SU-DHL-6 (cell line): Measurements from ENCODE around the gene KIF5C.

Experiments used
- H2AFZ ChIP-seq: fragments of 200-600 bp; sonication (generic); 2 replicates; pipeline ENCODE4 v1.6.1; 2014; ENCODE audit warnings: low read depth, mild to moderate bottlenecking, moderate library complexity, mixed read lengths, antibody characterized with exemption, low read length; ENCODE audit not compliant: severe bottlenecking
- H3F3A ChIP-seq: fragments of 200-600 bp; shearing (Covaris generic); 2 replicates; pipeline ENCODE4 v1.6.0; 2016; ENCODE audit warnings: antibody characterized with exemption, mild to moderate bottlenecking; ENCODE audit not compliant: insufficient read depth
- H3K27ac ChIP-seq: fragments of 200-600 bp; sonication (generic); 2 replicates; pipeline ENCODE4 v1.5.1; 2016; ENCODE audit warnings: low read depth, mild to moderate bottlenecking, low read length, moderate library complexity, mixed read lengths
- H3K27me3 ChIP-seq: fragments of 200-600 bp; sonication (generic), shearing (Covaris generic); 2 replicates; pipeline ENCODE4 v1.6.0; 2014; ENCODE audit warnings: mild to moderate bottlenecking, low read length
- H3K36me3 ChIP-seq: fragments of 200-600 bp; sonication (generic); 2 replicates; pipeline ENCODE4 v1.6.1; 2014; ENCODE audit warnings: mild to moderate bottlenecking, low read length, mixed read lengths
- H3K4me2 ChIP-seq: fragments of 300-600, 200-600 bp; shearing (Covaris generic), sonication (generic); 2 replicates; pipeline ENCODE4 v1.6.0; 2014; ENCODE audit warnings: low read length, low read depth, mild to moderate bottlenecking; ENCODE audit not compliant: poor library complexity, severe bottlenecking
- H3K4me3 ChIP-seq: fragments of 200-600 bp; sonication (generic); 2 replicates; pipeline ENCODE4 v1.5.1; 2014; ENCODE audit warnings: antibody characterized with exemption, low read length, mild to moderate bottlenecking, mixed read lengths; ENCODE audit not compliant: insufficient read depth, poor library complexity, severe bottlenecking
- H3K79me2 ChIP-seq: fragments of 200-600 bp; sonication (generic); 2 replicates; pipeline ENCODE4 v1.6.1; 2014; ENCODE audit warnings: mild to moderate bottlenecking, low read length, moderate library complexity; ENCODE audit not compliant: insufficient read depth
- H3K9ac ChIP-seq: fragments of 200-600 bp; sonication (generic); 2 replicates; pipeline ENCODE4 v1.7.0; 2014; ENCODE audit warnings: mild to moderate bottlenecking, low read length
- H3K9me2 ChIP-seq: fragments of 200-600 bp; sonication (generic); replicated peaks from 2 replicates; pipeline ENCODE4 v1.6.1; 2014; ENCODE audit warnings: low read length; ENCODE audit not compliant: insufficient read depth
- H3K9me3 ChIP-seq: fragments of 200-600 bp; sonication (generic); 2 replicates; pipeline ENCODE4 v1.6.1; 2014; ENCODE audit warnings: low read length, mixed read lengths; ENCODE audit not compliant: insufficient read depth
- H4K20me1 ChIP-seq: fragments of 200-600 bp; sonication (generic); 2 replicates; pipeline ENCODE4 v1.6.1; 2014; ENCODE audit warnings: low read depth, mild to moderate bottlenecking, antibody characterized with exemption, low read length, moderate library complexity, mixed read lengths
- EZH2phosphoT487 ChIP-seq: fragments of 200-600 bp; sonication (generic), shearing (Covaris generic); conservative IDR thresholded peaks from 2 replicates; pipeline ENCODE4 v1.6.1; 2018; ENCODE audit warnings: mild to moderate bottlenecking, antibody characterized with exemption, low read length, moderate library complexity, mixed read lengths
- TF ChIP-seq, protein P1 (sequence below): fragments of 200-600 bp; sonication (generic); IDR thresholded peaks from one replicate; pipeline ENCODE4 v1.5.1; 2017; ENCODE audit warnings: antibody characterized with exemption, mild to moderate bottlenecking, low read length, moderate library complexity; ENCODE audit not compliant: insufficient read depth, poor library complexity, severe bottlenecking

Gene KIF5C

DNA sequence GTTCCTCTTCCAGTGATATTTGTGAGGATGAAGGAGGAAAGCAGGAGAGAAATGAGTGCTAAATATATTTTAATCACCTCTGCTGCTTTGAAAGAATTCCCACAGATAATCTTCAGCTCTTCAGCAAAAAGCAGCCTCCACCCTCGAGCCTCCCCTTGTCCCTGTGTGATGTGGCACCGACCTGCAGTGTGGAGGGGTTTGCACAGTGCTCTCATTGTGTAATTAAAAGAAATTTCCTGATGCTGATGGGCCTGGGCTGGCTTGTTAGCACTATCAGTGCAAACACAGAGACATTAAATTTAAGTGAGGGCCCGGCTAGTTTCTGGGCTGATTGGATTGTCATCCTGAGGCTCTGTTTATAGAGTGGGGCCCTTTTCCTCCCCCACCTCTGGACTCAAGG lies 53.4 kb downstream of the KIF5C start:
- Histone ChIP-seq H3K4me3 (no peak overlapping the region), H2AFZ (no peak overlapping the region), H3K4me2 (no peak overlapping the region), H3K36me3 (no peaks in the 10 kb centered on the region), H3F3A (no peaks in the 10 kb centered on the region), H3K9ac (no peak overlapping the region), H3K27ac (no peak overlapping the region), H3K79me2 (no peaks in the 10 kb centered on the region), H3K9me3 (no peaks in the 10 kb centered on the region), H3K27me3 (no peaks in the 10 kb centered on the region), H4K20me1 (no peaks in the 10 kb centered on the region), H3K9me2 (no peaks in the 10 kb centered on the region)
- no peak for TF ChIP-seq EZH2phosphoT487
- TF ChIP-seq, protein P1, sequence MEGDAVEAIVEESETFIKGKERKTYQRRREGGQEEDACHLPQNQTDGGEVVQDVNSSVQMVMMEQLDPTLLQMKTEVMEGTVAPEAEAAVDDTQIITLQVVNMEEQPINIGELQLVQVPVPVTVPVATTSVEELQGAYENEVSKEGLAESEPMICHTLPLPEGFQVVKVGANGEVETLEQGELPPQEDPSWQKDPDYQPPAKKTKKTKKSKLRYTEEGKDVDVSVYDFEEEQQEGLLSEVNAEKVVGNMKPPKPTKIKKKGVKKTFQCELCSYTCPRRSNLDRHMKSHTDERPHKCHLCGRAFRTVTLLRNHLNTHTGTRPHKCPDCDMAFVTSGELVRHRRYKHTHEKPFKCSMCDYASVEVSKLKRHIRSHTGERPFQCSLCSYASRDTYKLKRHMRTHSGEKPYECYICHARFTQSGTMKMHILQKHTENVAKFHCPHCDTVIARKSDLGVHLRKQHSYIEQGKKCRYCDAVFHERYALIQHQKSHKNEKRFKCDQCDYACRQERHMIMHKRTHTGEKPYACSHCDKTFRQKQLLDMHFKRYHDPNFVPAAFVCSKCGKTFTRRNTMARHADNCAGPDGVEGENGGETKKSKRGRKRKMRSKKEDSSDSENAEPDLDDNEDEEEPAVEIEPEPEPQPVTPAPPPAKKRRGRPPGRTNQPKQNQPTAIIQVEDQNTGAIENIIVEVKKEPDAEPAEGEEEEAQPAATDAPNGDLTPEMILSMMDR, result no peak

DNA sequence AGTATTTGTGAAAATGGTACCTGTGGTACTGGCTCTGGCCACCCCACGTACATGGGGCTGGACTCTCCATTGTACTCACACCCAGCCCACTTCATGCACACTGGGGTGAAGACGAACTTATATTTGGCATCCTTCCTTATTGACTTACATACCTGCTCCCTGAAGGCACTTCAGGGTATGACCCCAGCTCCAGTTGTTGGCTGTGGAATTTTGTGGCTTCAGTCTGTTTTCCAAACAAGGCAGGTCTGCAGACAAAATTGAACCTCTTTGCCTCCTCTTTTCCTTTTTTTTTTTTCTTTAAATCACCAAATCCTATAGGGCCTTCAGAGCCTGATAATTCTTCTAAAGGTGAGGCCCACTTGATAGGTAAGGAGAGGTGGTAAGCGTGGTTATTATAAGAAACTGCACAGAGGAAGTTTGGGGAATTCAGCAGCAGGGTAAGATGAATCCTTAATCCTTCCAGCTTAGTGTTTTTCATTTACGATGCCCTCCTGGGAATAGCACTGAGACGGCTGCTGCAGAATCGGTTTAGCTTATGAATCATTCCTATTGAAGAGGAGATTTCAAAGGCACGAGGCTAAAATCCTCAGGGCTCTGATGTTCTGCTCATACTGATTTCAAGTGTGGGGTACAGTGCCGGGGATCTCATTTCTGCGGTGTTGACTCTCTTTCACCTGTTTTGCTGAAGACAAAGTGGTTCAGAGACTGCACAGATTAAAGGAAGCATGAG lies 55.2 kb downstream of the KIF5C start:
- H3K36me3 ChIP-seq, result no peaks in the 10 kb centered on the region
- H3F3A ChIP-seq, result no peaks in the 10 kb centered on the region
- H3K4me3 ChIP-seq, result no peak overlapping the region
- H3K9me3 ChIP-seq, result no peaks in the 10 kb centered on the region
- H3K27ac ChIP-seq, result no peak overlapping the region
- no peaks in the 10 kb centered on the region for H3K27me3 ChIP-seq
- H3K4me2 ChIP-seq, result no peak overlapping the region
- no peak for TF ChIP-seq EZH2phosphoT487
- TF ChIP-seq, protein P1, result no peak
- no peak overlapping the region for H2AFZ ChIP-seq
- H3K9ac ChIP-seq, result no peak overlapping the region
- no peaks in the 10 kb centered on the region for H4K20me1 ChIP-seq
- no peaks in the 10 kb centered on the region for H3K79me2 ChIP-seq
- no peaks in the 10 kb centered on the region for H3K9me2 ChIP-seq

DNA sequence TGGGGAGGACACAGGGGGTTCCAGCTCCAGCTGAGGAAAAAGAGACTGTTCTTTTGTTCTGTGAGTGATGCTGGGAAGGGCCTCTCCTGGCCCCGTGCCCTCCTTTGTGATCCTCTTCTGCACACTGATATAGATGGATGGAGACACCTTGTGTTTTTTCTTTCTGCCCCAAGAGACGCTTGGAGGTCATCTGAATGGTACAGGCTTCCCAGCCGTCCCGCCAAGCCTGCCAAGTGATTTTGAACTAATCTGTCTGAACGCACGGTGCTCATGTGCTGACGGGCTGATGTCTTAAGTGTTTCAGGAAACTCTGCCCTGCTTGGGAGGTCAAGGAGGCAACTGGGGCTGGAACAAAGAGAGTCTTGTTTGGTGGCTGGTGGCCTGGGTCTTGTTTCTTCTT lies 57.5 kb downstream of the KIF5C start:
- no peak for TF ChIP-seq EZH2phosphoT487
- TF ChIP-seq, protein P1, result no peak
- H3K27me3 ChIP-seq, result no peaks in the 10 kb centered on the region
- no peak overlapping the region for H3K4me3 ChIP-seq
- H3K9me2 ChIP-seq, result no peaks in the 10 kb centered on the region
- no peak overlapping the region for H2AFZ ChIP-seq
- no peaks in the 10 kb centered on the region for H3F3A ChIP-seq
- no peaks in the 10 kb centered on the region for H3K79me2 ChIP-seq
- H3K27ac ChIP-seq, result no peak overlapping the region
- no peaks in the 10 kb centered on the region for H3K36me3 ChIP-seq
- no peaks in the 10 kb centered on the region for H3K9me3 ChIP-seq
- no peak overlapping the region for H3K4me2 ChIP-seq
- no peak overlapping the region for H3K9ac ChIP-seq
- no peaks in the 10 kb centered on the region for H4K20me1 ChIP-seq
